Activated T-cell treated with anti-CD3 and anti-CD28 coated beads, Interleukin-2, amount 50 U/mL, for 48 hours (primary cell): ENCODE results near the gene KLHDC7A.

Source experiments
- DNase-seq, 2 experiments: peaks; one replicate each; pipeline ENCODE4 v3.0.0-alpha.2; 2020

Gene KLHDC7A

GRCh38 chr1:18511149-18511873 lies 30.6 kb downstream of the KLHDC7A start:
- DNase-seq: no peak

GRCh38 chr1:18511874-18512150 lies 31.1 kb downstream of the KLHDC7A start:
- DNase-seq: no peak

DNA sequence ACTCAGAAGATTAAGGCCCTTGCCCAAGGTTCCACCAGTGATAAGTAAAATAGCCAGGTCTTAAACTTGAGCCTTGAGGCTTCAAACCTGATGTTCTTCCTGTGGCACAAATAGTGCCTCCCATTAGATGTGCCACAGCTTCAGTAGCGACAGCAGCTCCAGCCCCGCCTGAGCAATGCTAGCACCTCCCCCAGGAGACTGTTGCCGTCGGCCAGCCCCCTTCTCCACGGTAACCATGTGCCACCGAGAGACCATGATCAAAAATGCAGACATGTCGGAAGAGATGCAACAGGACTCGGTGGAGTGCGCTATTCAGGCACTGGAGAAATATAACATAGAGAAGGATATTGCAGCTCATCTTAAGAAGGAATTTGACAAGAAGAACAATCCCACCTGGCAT lies 32.2 kb downstream of the KLHDC7A start:
- no peak for DNase-seq

DNA sequence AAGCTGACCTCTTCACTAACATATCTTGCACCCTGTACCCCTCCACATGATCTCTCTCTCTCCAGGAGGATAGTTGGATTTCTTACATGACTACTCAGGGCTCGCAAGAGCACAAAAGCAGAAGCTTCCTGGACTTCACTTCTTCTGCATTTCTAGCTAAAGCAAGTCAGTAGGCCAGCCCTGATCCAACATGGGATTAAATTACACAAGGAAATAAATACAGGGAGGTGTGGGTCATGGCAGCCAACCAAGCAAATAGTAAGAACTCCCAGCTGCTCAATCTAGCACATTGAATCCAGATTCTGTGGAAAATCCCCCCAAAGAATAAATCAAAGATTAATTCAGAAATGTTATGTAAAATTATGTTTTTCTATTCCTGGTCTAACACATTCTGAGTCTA lies 33.3 kb downstream of the KLHDC7A start:
- DNase-seq: no peak

GRCh38 chr1:18515120-18515667 lies 34.5 kb downstream of the KLHDC7A start:
- no peak for DNase-seq

DNA sequence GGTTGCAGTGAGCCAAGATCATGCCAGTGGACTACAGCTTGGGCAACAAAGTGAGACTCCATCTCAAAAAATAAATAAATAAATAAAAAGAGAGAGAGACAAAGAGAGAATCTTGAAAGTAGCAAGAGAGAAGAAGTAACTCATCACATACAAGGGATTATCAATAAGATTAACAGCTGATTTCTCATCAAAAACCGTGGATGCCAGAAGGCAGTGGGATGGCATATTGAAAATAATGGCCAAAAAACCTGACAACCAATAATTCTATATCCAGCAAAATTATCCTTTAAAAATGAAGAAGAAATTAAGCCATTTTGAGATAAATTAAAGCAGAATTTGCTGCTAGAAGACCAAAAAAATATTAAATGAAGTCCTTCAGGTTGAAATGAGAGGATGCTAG lies 35.7 kb downstream of the KLHDC7A start:
- no peak for DNase-seq

DNA sequence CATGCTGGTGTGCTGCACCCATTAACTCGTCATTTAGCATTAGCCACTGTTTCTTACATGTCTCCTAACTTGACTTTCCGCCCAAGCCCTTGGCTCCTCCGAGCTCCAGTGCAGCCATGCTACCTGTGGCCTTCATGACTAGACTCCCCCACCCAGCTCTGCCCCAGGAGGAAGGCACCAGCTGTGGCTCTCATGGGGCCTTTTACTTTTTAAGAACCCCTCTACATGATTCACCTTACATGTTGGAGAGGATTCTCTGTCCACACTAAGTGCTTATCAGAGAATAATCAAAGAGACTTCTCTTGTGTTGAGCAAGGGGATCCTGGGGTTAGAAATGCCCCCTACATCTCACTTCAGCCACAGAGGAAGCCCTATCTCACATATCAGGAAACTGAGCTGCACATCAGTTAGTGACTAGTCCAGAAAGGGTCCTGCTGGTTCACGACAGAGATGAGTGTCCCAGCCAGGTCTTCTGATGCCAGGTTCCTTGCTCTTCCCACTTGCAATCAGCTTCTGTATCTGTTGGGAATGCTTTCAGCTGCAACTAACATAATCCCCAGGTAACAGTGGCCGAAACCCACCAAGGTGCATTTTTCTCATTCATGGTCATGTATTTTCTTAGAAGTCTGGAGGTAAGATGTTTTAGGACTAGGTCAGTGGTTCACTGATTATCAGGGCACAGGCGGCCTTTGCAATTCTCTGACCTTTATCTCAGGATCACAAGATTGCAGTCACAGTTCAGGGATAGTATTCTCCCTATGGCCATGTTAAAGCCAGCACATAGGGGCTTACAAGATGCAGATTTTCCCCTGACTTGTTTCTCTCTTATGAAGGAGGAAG lies 45.9 kb downstream of the KLHDC7A start:
- no peak for DNase-seq

- DNase-seq: no peak
Observed at GRCh38 chr1:18527514-18527913, 46.8 kb downstream of the KLHDC7A start.

GRCh38 chr1:18527921-18528320 lies 47.2 kb downstream of the KLHDC7A start:
- DNase-seq: no peak

DNA sequence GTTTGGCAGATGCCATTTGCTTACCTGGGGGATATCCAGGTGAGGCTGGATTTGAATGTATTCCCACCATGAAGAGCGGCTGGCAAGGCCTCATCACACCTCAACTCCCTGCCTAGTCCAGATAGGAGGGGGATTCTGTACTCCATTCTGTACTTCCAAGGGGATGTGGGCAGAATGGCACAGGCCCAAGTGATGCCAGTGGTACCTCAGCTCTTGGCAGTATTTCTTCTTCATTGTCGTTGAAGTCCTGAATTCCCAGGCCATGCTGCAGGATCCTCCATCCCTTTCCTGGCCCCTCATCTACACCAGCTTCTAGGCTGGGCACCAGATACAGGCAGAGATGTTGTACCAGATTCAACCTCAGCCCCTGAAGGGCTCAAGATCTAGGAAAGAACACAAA lies 47.9 kb downstream of the KLHDC7A start:
- DNase-seq: no peak

DNA sequence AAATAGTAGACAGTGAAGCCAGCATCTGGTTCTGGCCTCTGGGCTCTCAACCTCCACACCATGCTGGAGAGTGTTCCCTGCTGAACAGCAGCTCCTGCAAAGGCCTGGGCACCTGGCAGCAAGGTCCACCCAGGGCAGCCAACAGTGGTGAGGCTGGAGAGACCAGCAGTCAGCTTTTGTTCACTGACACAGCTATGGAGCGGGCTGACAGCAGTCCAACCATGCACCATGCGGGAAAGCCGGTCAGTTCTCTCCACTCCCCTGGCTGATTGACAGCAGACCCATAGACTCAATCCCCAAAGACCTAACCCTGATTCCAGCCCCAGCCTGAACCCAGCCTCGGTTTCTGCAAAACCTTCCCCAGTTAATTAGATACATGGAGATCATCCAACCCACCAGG lies 49.0 kb downstream of the KLHDC7A start:
- no peak for DNase-seq

- no peak for DNase-seq
Observed at GRCh38 chr1:18530587-18531502, 50.1 kb downstream of the KLHDC7A start.

- DNase-seq: no peak
Observed at GRCh38 chr1:18531503-18531845, 50.7 kb downstream of the KLHDC7A start.

GRCh38 chr1:18532390-18533170 lies 51.9 kb downstream of the KLHDC7A start:
- DNase-seq: no peak

DNA sequence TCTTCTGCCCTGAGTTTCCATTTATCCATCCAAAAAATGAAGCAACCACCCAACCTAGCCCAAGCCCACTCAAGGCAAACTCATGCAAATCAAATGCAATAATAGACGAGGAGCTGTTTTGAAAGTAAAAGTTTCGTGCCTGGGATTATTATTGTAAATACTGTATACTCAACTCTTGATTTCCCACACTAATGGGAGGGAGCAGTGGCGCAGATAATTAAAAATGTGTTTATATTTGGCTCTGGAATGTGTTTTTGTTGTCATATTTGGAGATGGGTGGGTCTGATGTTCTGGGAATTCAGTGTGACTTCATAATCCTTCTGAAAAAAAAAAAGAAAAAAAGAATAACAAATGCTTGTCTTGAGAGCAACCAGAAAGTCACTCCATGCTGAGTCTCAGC lies 52.5 kb downstream of the KLHDC7A start:
- DNase-seq: no peak

DNA sequence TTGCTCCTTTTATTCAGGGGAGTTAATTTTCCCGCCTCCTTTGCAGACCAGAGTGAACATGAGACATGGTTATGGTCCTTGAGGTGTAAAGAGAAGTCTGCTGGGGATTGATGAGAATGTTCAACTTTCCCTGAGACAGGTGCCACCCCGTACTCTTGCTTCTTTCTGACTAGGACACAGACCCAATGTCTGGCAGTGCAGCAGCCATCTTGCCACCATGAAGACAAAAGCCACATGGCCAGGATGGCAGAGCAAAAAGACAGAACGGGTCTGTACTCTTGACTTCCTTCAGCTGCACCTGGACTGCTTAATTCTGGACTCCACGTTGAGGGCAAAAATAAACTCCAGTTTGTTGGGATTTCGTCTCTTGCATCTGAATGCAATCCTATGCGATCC lies 54.1 kb downstream of the KLHDC7A start:
- DNase-seq: no peak
